Thyroid gland (tissue), 4 donors: ENCODE data around the gene ARL3. TPM values are rescaled to one million over a fixed set of nuclear protein-coding genes. Genes with fewer than 3 reads are reported as not detected.

Experiments used
- DNase-seq, 2 donors: peaks; one replicate each; pipeline ENCODE4 v3.0.0-alpha.2; 2019
- H3K27ac ChIP-seq, 3 donors: fragments of 200-600 bp; sonication (generic); 1 replicate in 2 of 3; 2 replicates in 1 of 3; pipeline ENCODE4 v1.5.1; 2016 to 2019; ENCODE audit warnings: mild to moderate bottlenecking in 1 of 3, moderate library complexity in 1 of 3
- H3K27me3 ChIP-seq: fragments of 200-600 bp; sonication (generic); one replicate; pipeline ENCODE4 v1.5.1; 2019
- H3K36me3 ChIP-seq, 2 donors: fragments of 200-600 bp; sonication (generic); one replicate each; pipeline ENCODE4 v1.5.1; 2016 to 2019
- H3K4me1 ChIP-seq, 2 donors: fragments of 200-600 bp; sonication (generic); one replicate each; pipeline ENCODE4 v1.5.1; 2017 to 2019
- H3K4me3 ChIP-seq, 3 donors: fragments of 200-600 bp; sonication (generic); replicated peaks in 1 of 3; 1 replicate in 2 of 3; 2 replicates in 1 of 3; pipeline ENCODE4 v1.5.1; 2016; ENCODE audit warnings: mild to moderate bottlenecking in 1 of 3
- H3K9me3 ChIP-seq: fragments of 200-600 bp; sonication (generic); one replicate; pipeline ENCODE4 v1.5.1; 2017
- POLR2A ChIP-seq, 2 donors: fragments of 450-650 bp; IDR thresholded peaks; one replicate each; pipeline ENCODE4 v1.6.1; 2017; ENCODE audit warnings: antibody characterized with exemption in 2 of 2, mild to moderate bottlenecking in 2 of 2, moderate library complexity in 1 of 2
- WGBS, 2 donors: methylation state at CpG; one replicate each; pipeline ENCODE4 v1.1.5; 2017; 5-methylcytosine and 5-hydroxymethylcytosine counted together
- intact Hi-C: fragments of 100-400 bp; cut with DNase I; formaldehyde crosslinking; loops from one replicate; pipeline ENCODE4 v1.15.1; 2023
- total RNA-seq, 4 donors: library from RNA; depleted of rRNA; stranded (reverse); fragments of >200 nt; gene quantifications; one replicate each; pipeline ENCODE4 v1.2.3, GENCODE V29; 2016
- TF ChIP-seq, protein P1 (sequence below), 6 experiments: fragments of 200-600 bp in 3 of 6; fragments of 450-650 bp in 3 of 6; sonication (generic) in 3 of 6; IDR thresholded peaks; one replicate each; pipeline ENCODE4 v1.5.1; 2016 to 2019; ENCODE audit warnings: antibody characterized with exemption in 6 of 6, mild to moderate bottlenecking in 2 of 6, inconsistent platforms in 1 of 6, moderate library complexity in 1 of 6

ARL3 gene
- total RNA-seq, 4 donors from 2014 or later: 6.6 to 13.4 (median 10.2) TPM

DNA sequence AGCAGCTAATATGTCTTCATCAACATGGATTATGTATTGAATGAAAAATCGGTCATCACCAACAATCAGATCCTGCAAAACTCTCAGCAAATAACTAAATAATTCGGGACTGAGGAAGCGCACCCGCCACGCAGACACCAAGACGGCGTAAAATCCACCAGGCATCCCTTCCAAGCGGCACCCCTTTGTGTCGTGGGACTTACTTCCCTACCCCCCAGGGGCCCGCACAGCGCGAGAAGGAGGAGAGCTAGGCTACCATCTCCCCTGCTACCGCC is 721 bp downstream of the ARL3 start:
- WGBS, 2 donors: 0 to 1% methylated on average over 12 to 13 of the region's 13 CpGs
- intact Hi-C loops: no loop called here
- peak overlapping the region; percentile 80 to 93 (median 81) for H3K4me3 ChIP-seq
- H3K36me3 ChIP-seq: no peaks in the 10 kb centered on the region
- H3K4me1 ChIP-seq: peaks cover 8 to 14% of the 10 kb centered on the region in 2 donors
- H3K27ac ChIP-seq: peak overlapping the region; percentile 73 to 85 (median 74)
- TF ChIP-seq, protein P1, sequence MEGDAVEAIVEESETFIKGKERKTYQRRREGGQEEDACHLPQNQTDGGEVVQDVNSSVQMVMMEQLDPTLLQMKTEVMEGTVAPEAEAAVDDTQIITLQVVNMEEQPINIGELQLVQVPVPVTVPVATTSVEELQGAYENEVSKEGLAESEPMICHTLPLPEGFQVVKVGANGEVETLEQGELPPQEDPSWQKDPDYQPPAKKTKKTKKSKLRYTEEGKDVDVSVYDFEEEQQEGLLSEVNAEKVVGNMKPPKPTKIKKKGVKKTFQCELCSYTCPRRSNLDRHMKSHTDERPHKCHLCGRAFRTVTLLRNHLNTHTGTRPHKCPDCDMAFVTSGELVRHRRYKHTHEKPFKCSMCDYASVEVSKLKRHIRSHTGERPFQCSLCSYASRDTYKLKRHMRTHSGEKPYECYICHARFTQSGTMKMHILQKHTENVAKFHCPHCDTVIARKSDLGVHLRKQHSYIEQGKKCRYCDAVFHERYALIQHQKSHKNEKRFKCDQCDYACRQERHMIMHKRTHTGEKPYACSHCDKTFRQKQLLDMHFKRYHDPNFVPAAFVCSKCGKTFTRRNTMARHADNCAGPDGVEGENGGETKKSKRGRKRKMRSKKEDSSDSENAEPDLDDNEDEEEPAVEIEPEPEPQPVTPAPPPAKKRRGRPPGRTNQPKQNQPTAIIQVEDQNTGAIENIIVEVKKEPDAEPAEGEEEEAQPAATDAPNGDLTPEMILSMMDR (IDR thresholded peaks at IDR 0.05): peak in 2 of 6 experiments; percentile 24 to 56
- no peak for TF ChIP-seq POLR2A (IDR thresholded peaks at IDR 0.05)
- no peak for DNase-seq
- H3K27me3 ChIP-seq: no peaks in the 10 kb centered on the region
- no peaks in the 10 kb centered on the region for H3K9me3 ChIP-seq

DNA sequence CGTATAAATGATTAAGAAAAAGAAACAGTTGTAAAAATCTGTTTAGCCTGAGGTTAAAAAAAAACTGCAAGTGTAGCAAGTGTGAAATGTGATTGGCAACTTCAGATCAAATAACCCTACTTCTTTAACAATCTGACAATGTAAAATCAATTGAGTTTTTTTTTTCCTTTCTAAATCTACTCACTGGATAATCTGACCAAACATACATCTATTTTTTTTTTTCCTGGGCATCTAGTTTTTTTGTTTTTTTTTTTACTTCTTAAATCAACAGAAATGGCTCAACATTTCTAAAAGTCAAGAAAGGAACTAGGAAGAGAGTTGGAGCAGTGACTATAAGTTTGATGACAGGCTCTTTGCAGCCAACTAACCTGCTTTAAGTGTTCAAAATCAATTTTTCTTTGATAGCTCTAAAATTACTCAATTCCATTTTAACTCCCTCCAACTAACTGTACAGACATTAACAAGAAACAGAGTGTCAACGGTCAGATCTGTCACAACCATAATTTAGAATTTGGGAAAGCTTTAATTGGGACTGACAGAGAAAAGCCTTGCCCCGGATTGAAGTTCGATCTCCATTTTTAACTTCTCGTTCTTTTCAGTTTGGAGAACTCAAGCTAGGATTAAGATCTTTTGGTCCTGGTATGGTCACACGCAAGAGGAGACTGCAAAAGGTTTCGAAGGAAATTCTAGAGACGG is 1.2 kb downstream of the ARL3 start:
- 12% methylated on average over 8 of the region's 8 CpGs for WGBS, 2 donors
- intact Hi-C loops: no loop called here
- TF ChIP-seq, protein P1 (IDR thresholded peaks at IDR 0.05): no peak
- TF ChIP-seq POLR2A (IDR thresholded peaks at IDR 0.05): no peak
- no peaks in the 10 kb centered on the region for H3K9me3 ChIP-seq
- no peaks in the 10 kb centered on the region for H3K27me3 ChIP-seq
- no peak for DNase-seq
- H3K4me3 ChIP-seq: peak overlapping the region in 2 of 3 donors; percentile 80 to 81
- peaks cover 3 to 10% of the 10 kb centered on the region in 2 donors for H3K4me1 ChIP-seq
- H3K27ac ChIP-seq: peak overlapping the region; percentile 73 to 85 (median 74)
- H3K36me3 ChIP-seq: no peaks in the 10 kb centered on the region

DNA sequence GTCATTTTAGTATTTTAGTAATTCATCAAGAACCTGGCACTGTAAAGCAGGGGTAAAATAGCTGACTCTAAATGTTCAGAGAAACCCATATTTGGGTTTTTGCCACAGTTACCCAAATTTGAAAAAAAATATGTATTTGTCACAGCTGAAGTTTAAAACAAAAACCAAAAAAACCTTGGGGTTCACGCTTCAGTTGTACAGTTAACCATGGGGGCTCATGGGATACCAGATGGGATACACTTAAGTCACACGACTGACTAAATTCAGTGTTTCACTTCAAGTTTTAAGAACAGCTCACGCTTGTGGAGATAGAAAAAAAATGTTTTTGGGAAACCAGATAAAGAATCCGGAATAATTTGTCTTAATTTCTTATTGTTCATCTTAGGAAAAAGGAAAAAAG is 2.1 kb downstream of the ARL3 start:
- Histone ChIP-seq H3K27ac (no peak overlapping the region), H3K36me3 (no peaks in the 10 kb centered on the region), H3K4me1 (peaks cover 0 to 6% of the 10 kb centered on the region in 2 donors), H3K27me3 (no peaks in the 10 kb centered on the region), H3K9me3 (no peaks in the 10 kb centered on the region), H3K4me3 (no peak overlapping the region)
- no peak for TF ChIP-seq POLR2A (IDR thresholded peaks at IDR 0.05)
- TF ChIP-seq, protein P1 (IDR thresholded peaks at IDR 0.05): no peak
- intact Hi-C loops: no loop called here
- WGBS, 2 donors: 85 to 86% methylated on average over 4 of the region's 4 CpGs
- no peak for DNase-seq

DNA sequence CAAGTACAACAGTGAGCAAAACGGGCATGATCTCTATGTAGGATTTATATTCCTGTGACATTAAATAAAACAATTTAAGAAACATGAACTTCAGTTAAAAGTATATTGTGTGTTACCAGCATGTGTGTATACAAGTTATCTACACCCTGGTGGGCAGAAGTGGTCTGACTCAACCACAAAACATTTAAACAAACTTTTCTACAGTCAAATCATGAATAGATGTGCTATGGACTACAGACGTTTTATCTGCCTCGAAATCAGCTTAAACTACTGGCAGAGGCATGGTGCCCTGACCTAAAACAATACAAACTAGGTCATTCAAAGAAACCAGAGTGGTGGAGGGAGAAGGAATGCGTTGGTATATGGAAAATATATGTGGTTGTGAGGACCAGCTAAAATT is 3.6 kb downstream of the ARL3 start:
- intact Hi-C loops: no loop called here
- H3K4me1 ChIP-seq: peaks cover 0 to 6% of the 10 kb centered on the region in 2 donors
- DNase-seq: no peak
- 35 to 51% methylated on average over 4 of the region's 4 CpGs for WGBS, 2 donors
- no peaks in the 10 kb centered on the region for H3K36me3 ChIP-seq
- no peak for TF ChIP-seq POLR2A (IDR thresholded peaks at IDR 0.05)
- TF ChIP-seq, protein P1 (IDR thresholded peaks at IDR 0.05): no peak
- H3K4me3 ChIP-seq: no peak overlapping the region
- no peaks in the 10 kb centered on the region for H3K9me3 ChIP-seq
- no peak overlapping the region for H3K27ac ChIP-seq
- no peaks in the 10 kb centered on the region for H3K27me3 ChIP-seq

DNA sequence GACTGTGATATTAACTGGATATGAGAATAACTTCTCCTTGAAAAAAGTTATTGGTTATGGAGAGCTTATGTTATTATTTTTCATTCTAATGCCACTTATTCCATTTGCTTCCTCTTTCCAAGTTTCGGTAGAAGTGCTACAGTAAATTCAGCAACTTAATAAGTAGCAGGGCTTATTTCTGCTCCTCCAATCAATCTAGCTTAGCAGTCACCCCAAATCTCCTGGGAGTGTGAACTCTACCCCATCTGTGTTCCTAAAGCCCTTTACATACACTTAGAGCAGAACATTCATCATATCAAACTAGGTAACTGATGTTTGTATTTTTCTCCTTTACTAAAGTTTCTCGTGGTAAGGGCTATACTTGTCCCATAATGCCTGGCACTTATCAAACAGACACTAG is 8.7 kb downstream of the ARL3 start:
- Histone ChIP-seq H3K27ac (no peak overlapping the region), H3K27me3 (no peaks in the 10 kb centered on the region), H3K9me3 (no peaks in the 10 kb centered on the region), H3K4me3 (no peak overlapping the region), H3K4me1 (peaks cover 0 to 5% of the 10 kb centered on the region in 2 donors), H3K36me3 (no peaks in the 10 kb centered on the region)
- TF ChIP-seq, protein P1 (IDR thresholded peaks at IDR 0.05): no peak
- DNase-seq: no peak
- WGBS, 2 donors: 80 to 83% methylated on average over 2 of the region's 2 CpGs
- intact Hi-C loops: no loop called here
